GM12891 (cell line): Measurements from ENCODE around the gene ARMH3.

Experiments used
- POLR2A ChIP-seq: IDR thresholded peaks from 2 replicates; pipeline ENCODE4 v1.6.1; 2011; ENCODE audit warnings: low read depth, low read length, control low read depth
- POLR2AphosphoS5 ChIP-seq: IDR thresholded peaks from 2 replicates; pipeline ENCODE4 v1.6.1; 2011; ENCODE audit warnings: low read depth, low read length, control low read depth
- TAF1 ChIP-seq: IDR thresholded peaks from 2 replicates; pipeline ENCODE4 v1.6.1; 2011; ENCODE audit warnings: low read depth, low read length, control low read depth

DNA sequence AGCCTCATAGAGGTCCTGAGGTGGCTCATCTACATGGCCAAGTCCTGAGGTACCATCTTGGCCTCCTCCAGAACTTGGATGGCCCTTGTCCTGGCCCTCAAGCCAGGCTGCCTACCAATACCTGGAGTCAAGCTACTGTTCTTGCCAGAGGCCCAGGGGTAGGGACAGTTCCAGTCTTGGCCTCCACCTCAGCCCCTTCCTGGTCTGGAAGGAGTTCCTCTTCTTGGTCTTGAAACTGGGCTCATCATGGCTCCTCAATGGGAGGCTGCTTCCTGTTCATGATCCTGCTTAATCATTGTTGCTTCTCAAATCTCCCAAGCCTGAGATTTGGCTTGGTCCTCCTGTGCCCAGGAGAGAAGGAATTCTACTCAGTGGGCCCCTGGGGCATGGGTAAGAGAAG, 13.1 kb upstream of the ARMH3 start:
- TF ChIP-seq POLR2AphosphoS5 (no peak; the same call in 1 of the 2 replicates), POLR2A (0 out of 2 replicates have a peak, but pooled peaks have one; percentile 4), TAF1 (no peak)
